A673 (cell line): Measurements from ENCODE around the gene HMGCS1.

Experiments used
- EZH2 ChIP-seq: fragments of 200-600 bp; sonication (generic); IDR thresholded peaks from 2 replicates; pipeline ENCODE4 v1.6.1; 2017; ENCODE audit warnings: borderline replicate concordance, low read depth, mild to moderate bottlenecking, mixed read lengths, antibody characterized with exemption, low read length; ENCODE audit not compliant: poor library complexity, severe bottlenecking
- TF ChIP-seq, protein P1 (sequence below): fragments of 300-800, 200-600 bp; sonication (generic); conservative IDR thresholded peaks from 2 replicates; pipeline ENCODE4 v1.5.1; 2017; ENCODE audit warnings: low read depth, mild to moderate bottlenecking, antibody characterized with exemption, low read length, moderate library complexity, mixed read lengths

DNA sequence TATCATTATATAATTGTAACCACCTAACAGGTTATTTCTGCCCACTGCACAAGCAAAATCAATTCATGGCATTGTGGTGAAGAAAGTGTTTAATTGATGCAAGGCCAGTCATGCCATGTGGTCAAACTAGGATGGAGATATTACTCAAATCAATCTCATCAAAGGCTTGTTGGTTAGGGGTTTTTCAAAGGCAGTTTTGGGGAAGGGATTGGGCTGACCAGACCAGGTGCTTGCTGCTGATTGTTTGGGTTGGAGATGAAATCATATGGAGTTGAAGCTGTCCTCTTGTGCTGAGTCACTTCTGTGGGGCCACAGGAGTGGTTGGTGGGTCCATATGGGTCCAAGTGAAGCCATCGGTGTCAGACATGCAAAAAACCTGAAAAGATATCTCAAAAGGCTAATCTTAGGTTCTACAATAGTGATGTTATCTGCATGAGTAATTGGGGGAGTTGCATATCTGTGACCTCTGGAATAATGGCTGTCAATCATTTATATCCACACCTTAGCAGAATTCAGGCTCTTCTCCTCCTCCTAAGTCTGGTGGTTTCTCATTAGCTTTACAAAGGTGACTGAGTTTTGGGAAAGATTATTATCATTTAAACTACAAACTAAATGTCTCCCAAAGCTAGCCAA is 44.9 kb downstream of the HMGCS1 start:
- TF ChIP-seq, protein P1, sequence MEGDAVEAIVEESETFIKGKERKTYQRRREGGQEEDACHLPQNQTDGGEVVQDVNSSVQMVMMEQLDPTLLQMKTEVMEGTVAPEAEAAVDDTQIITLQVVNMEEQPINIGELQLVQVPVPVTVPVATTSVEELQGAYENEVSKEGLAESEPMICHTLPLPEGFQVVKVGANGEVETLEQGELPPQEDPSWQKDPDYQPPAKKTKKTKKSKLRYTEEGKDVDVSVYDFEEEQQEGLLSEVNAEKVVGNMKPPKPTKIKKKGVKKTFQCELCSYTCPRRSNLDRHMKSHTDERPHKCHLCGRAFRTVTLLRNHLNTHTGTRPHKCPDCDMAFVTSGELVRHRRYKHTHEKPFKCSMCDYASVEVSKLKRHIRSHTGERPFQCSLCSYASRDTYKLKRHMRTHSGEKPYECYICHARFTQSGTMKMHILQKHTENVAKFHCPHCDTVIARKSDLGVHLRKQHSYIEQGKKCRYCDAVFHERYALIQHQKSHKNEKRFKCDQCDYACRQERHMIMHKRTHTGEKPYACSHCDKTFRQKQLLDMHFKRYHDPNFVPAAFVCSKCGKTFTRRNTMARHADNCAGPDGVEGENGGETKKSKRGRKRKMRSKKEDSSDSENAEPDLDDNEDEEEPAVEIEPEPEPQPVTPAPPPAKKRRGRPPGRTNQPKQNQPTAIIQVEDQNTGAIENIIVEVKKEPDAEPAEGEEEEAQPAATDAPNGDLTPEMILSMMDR = no peak
- TF ChIP-seq EZH2 = no peak
